ENCODE data around the gene PPP2R2C.
A peak's percentile ranks its signal among the peaks of the same experiment; 100 is the strongest.

The PPP2R2C gene

DNA sequence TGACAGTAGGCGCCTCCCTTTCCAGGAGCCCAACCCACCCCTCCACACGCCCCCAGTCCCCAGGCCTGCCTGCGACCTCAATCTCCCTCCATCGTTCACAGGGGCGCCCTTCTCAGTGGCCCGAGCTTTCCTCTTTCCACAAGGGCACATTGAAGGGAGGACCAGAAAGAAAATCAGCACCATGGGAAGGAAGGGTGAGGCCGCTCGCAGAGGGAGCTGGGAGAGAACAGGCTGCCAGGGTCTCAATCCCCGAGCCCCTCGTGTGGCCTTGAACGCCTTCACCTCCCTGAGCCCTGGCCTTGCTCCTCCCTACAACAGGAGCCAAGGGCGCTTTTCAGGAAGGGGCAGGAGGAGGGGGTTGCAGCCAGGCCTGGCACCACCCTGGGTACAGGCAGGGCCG lies 136.2 kb downstream of the PPP2R2C start:
- TF ChIP-seq, protein P1, sequence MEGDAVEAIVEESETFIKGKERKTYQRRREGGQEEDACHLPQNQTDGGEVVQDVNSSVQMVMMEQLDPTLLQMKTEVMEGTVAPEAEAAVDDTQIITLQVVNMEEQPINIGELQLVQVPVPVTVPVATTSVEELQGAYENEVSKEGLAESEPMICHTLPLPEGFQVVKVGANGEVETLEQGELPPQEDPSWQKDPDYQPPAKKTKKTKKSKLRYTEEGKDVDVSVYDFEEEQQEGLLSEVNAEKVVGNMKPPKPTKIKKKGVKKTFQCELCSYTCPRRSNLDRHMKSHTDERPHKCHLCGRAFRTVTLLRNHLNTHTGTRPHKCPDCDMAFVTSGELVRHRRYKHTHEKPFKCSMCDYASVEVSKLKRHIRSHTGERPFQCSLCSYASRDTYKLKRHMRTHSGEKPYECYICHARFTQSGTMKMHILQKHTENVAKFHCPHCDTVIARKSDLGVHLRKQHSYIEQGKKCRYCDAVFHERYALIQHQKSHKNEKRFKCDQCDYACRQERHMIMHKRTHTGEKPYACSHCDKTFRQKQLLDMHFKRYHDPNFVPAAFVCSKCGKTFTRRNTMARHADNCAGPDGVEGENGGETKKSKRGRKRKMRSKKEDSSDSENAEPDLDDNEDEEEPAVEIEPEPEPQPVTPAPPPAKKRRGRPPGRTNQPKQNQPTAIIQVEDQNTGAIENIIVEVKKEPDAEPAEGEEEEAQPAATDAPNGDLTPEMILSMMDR (IDR thresholded peaks at IDR 0.05; ENCODE audit: low read depth, low read length): no peak

DNA sequence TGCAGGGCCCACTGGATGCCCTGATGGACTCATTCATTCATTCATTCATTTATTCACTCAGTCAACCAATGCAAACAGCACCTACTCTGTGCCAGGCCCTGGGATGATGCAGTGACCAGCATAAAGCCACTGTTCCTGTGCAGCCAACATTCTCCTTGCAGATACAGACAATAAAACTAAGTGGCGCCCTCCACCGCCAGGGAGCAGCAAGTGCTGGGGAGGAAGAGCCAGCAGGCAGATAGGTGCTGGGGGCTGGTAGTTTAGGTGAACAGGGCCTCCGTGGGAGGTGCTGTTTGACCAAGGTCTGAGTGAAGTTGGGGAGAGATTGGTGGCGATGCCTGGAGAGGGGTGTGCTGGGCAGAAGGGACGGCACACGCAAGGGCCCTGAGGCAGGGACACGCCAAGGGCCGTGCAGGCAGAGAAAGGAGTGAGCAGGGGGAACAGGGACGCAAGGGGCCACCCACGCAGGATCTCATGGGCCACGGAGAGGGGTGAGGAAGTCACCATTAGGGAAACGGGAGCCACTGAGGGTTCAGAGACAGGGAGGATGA lies 137.3 kb downstream of the PPP2R2C start:
- TF ChIP-seq, protein P1 (IDR thresholded peaks at IDR 0.05; ENCODE audit: low read depth, low read length): no peak
- no peak for DNase-seq (ENCODE audit: extremely low read depth, low read depth)

More for the DNA sequence above, 136.2 kb downstream of the PPP2R2C start:
- no peak for DNase-seq (ENCODE audit: extremely low read depth, low read depth)

DNA sequence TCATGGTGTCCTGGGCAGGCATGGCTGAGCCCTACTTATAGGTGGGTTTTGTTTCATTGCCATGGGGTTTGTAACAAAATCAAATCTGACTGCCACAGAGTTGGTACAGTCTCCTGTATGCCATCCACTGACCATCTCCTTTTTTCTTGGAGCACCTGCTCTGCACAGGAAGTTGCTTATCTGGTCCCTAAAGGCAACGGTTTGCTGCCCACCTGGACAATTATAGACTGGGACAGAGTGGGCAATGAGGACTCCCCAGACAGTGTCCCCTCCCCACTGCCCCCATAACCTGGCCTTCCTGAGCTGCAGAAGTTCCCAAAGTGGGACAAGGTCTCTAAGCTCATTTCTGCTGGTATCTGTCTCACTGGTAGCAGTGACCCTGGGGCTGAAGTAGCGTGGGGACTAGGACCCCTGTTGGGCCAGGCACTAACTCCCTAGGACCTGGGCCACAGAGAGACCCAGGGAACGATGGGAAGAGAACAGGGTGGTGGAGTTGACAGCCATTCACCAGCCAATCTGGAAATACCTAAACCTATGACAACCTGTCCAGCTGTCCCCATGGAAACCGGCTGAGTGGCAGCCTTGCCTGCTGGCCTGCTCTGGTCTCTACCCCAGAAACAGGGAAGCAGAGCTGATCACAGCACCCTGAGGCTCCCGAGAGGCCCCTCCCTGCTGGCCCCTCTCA lies 138.1 kb downstream of the PPP2R2C start:
- TF ChIP-seq, protein P1 (IDR thresholded peaks at IDR 0.05; ENCODE audit: low read depth, low read length): no peak
- DNase-seq (ENCODE audit: extremely low read depth, low read depth): no peak

GRCh38 chr4:6333301-6334202 lies 138.9 kb downstream of the PPP2R2C start:
- DNase-seq (ENCODE audit: extremely low read depth, low read depth): no peak
- TF ChIP-seq, protein P1 (IDR thresholded peaks at IDR 0.05; ENCODE audit: low read depth, low read length): peak; percentile 48

- no peak for DNase-seq (ENCODE audit: extremely low read depth, low read depth)
- TF ChIP-seq, protein P1 (IDR thresholded peaks at IDR 0.05; ENCODE audit: low read depth, low read length): no peak
Measured at GRCh38 chr4:6332669-6333050, 139.8 kb downstream of the PPP2R2C start.

DNA sequence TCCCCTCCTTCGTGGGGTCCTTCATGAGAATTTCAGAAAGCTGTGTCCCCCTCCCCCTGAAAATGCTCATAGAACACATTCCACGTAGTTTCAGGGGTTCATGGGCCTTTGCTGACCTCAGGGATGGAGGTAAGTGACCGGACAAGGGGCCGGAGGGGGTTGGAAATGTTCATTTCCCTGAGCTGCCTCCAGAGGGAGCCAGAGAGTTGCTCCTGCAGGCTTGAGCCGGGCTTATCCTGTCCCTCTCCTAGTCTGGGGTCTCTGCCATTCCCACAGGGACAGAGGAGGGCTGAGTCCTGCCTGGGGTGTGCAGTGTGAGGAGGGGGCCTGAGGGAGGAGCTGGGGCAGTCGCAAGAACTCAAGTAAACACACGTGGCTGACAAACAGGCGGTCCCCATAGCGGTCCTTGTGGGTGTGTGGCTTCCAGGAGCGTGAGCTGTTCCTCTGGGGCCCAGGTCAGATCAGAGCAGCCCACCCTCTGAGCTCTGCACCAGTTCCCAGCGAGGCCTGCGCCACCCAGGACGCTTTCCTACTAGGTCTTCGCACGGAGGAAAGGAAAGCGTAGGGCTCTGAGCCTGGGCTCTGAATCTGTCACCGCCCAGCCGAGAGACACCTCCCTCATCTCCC lies 140.3 kb downstream of the PPP2R2C start:
- DNase-seq (ENCODE audit: extremely low read depth, low read depth): no peak
- TF ChIP-seq, protein P1 (IDR thresholded peaks at IDR 0.05; ENCODE audit: low read depth, low read length): peak; percentile 74

Data from AG09319 (cell line).